ENCODE measurements around the gene C13orf42. TPM values are rescaled to one million over a fixed set of nuclear protein-coding genes. Genes with fewer than 3 reads are reported as not detected.
"Not testable (repeated sequence)": the region's sequence is repeated elsewhere in the genome, so short reads cannot be mapped to it uniquely, and the experiment has no call there.

The C13orf42 gene
- total RNA-seq, 4 donors from 2014 or later: not detected

GRCh38 chr13:51122868-51123566 lies 11.9 kb upstream of the C13orf42 start:
- TF ChIP-seq EP300 (IDR thresholded peaks at IDR 0.05) (no peak), CTCF (IDR thresholded peaks at IDR 0.05) (no peak), POLR2A (IDR thresholded peaks at IDR 0.05) (no peak)
- 38 to 48% methylated on average over 6 of the region's 6 CpGs for WGBS, 2 donors
- no peaks in the 10 kb centered on the region for H3K4me1 ChIP-seq
- no peaks in the 10 kb centered on the region for H3K27me3 ChIP-seq
- H3K4me3 ChIP-seq: no peak overlapping the region
- H3K9me3 ChIP-seq: peaks cover 0 to 4% (median 0%) of the 10 kb centered on the region in 4 donors
- DNase-seq (ENCODE audit: low spot score in 2 of 2): no peak
- no peak overlapping the region for H3K27ac ChIP-seq
- no peaks in the 10 kb centered on the region for H3K36me3 ChIP-seq

GRCh38 chr13:51120873-51121272 lies 9.8 kb upstream of the C13orf42 start:
- not testable (repeated sequence) for DNase-seq (ENCODE audit: low spot score in 2 of 2); H3K27me3 ChIP-seq; H3K4me1 ChIP-seq; H3K4me3 ChIP-seq; H3K36me3 ChIP-seq; H3K27ac ChIP-seq
- WGBS, 2 donors: 74 to 79% methylated on average over 11 of the region's 11 CpGs
- peaks cover 0 to 18% (median 1%) of the 10 kb centered on the region in 4 donors for H3K9me3 ChIP-seq

- Histone ChIP-seq H3K27ac (no peak overlapping the region), H3K4me3 (no peak overlapping the region), H3K36me3 (no peaks in the 10 kb centered on the region), H3K4me1 (no peaks in the 10 kb centered on the region), H3K27me3 (no peaks in the 10 kb centered on the region), H3K9me3 (peaks cover 0 to 18% (median 1%) of the 10 kb centered on the region in 4 donors)
- WGBS, 2 donors: 80 to 87% methylated on average over 2 to 3 of the region's 4 CpGs
- TF ChIP-seq CTCF (IDR thresholded peaks at IDR 0.05): no peak
- no peak for TF ChIP-seq POLR2A (IDR thresholded peaks at IDR 0.05)
- TF ChIP-seq EP300 (IDR thresholded peaks at IDR 0.05): no peak
- no peak for DNase-seq (ENCODE audit: low spot score in 2 of 2)
Observed at GRCh38 chr13:51118809-51119431, 7.8 kb upstream of the C13orf42 start.

GRCh38 chr13:51113969-51114368 lies 2.9 kb upstream of the C13orf42 start:
- H3K27ac ChIP-seq: no peak overlapping the region
- H3K4me1 ChIP-seq: no peaks in the 10 kb centered on the region
- H3K27me3 ChIP-seq: no peaks in the 10 kb centered on the region
- H3K36me3 ChIP-seq: no peaks in the 10 kb centered on the region
- TF ChIP-seq POLR2A (IDR thresholded peaks at IDR 0.05) (no peak), EP300 (IDR thresholded peaks at IDR 0.05) (no peak), CTCF (IDR thresholded peaks at IDR 0.05) (no peak)
- no peak overlapping the region for H3K4me3 ChIP-seq
- H3K9me3 ChIP-seq: peaks cover 0 to 18% (median 1%) of the 10 kb centered on the region in 4 donors
- DNase-seq (ENCODE audit: low spot score in 2 of 2): no peak

GRCh38 chr13:51113186-51113881 lies 2.3 kb upstream of the C13orf42 start:
- H3K27ac ChIP-seq: no peak overlapping the region
- DNase-seq (ENCODE audit: low spot score in 2 of 2): no peak
- 83 to 85% methylated on average over 12 of the region's 12 CpGs for WGBS, 2 donors
- no peak overlapping the region for H3K4me3 ChIP-seq
- peaks cover 0 to 17% (median 1%) of the 10 kb centered on the region in 4 donors for H3K9me3 ChIP-seq
- H3K36me3 ChIP-seq: no peaks in the 10 kb centered on the region
- TF ChIP-seq CTCF (IDR thresholded peaks at IDR 0.05): no peak
- TF ChIP-seq POLR2A (IDR thresholded peaks at IDR 0.05): no peak
- TF ChIP-seq EP300 (IDR thresholded peaks at IDR 0.05): no peak
- no peaks in the 10 kb centered on the region for H3K4me1 ChIP-seq
- no peaks in the 10 kb centered on the region for H3K27me3 ChIP-seq
